Measurements from ENCODE around the gene FAM163B.

GRCh38 chr9:133556354-133556753, 52.8 kb downstream of the FAM163B start:
- TF ChIP-seq POLR2A (IDR thresholded peaks at IDR 0.05) (no peak), EP300 (IDR thresholded peaks at IDR 0.05; ENCODE audit: low read depth) (no peak), POLR2AphosphoS5 (IDR thresholded peaks at IDR 0.05) (no peak)
- TF ChIP-seq, protein P1, sequence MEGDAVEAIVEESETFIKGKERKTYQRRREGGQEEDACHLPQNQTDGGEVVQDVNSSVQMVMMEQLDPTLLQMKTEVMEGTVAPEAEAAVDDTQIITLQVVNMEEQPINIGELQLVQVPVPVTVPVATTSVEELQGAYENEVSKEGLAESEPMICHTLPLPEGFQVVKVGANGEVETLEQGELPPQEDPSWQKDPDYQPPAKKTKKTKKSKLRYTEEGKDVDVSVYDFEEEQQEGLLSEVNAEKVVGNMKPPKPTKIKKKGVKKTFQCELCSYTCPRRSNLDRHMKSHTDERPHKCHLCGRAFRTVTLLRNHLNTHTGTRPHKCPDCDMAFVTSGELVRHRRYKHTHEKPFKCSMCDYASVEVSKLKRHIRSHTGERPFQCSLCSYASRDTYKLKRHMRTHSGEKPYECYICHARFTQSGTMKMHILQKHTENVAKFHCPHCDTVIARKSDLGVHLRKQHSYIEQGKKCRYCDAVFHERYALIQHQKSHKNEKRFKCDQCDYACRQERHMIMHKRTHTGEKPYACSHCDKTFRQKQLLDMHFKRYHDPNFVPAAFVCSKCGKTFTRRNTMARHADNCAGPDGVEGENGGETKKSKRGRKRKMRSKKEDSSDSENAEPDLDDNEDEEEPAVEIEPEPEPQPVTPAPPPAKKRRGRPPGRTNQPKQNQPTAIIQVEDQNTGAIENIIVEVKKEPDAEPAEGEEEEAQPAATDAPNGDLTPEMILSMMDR (IDR thresholded peaks at IDR 0.05) = no peak

Data from transverse colon (tissue), 4 donors.